ENCODE data around the gene TRMU. TPM values are rescaled to one million over a fixed set of nuclear protein-coding genes. Genes with fewer than 3 reads are reported as not detected.

Gene TRMU
- total and polyA plus RNA-seq, 2 of the 4 experiments (the other 2 are of a cell fraction), result 19.0 to 36.4 TPM

DNA sequence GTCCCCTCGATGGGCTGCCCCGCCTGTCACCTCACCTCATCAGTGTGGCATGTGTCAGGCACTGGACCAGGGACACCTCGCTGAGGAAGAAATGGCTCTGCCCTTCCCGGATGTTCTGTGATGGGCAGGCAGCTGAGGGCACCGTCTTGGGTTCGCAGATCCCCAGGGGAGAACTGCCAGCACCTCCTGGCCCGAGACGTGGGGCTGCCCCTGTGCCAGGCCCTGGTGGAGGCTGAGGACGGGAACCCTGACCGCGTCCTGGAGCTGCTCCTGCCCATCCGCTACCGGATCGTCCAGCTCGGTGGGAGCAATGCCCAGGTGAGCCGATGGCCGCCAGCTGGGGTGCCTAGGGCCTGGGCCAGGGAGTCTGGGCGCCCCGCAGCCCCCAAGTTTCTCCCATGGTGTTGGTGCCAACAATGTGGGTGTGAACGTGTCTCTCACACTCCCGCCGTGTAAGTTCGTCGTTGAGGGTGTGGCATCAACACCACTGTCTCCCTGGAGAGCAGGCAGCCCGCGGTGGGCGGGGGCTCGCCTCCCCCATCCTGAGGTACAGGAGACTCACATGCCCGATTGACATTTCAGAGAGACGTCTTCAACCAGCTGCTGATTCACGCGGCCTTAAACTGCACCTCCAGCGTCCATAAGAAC, 46.1 kb upstream of the TRMU start:
- DNase-seq (no peak), ATAC-seq (ENCODE audit: low read depth) (no peak)
- in situ Hi-C loops (cut with MboI; ENCODE audit: low sequenced_read_pairs) (no loop called here), intact Hi-C loops (cut with micrococcal nuclease) (no loop called here), dilution Hi-C loops (cut with HindIII; ENCODE audit: low sequenced_read_pairs, unreplicated experiment) (no loop called here)
- no TSS peak for BruUV-seq (replicated peaks)
- no peak overlapping the region for H2BK15ac ChIP-seq (ENCODE audit: low read depth, low read length)
- no peaks in the 10 kb centered on the region for H3K27me3 ChIP-seq (ENCODE audit: control insufficient read depth, insufficient read depth, low read length)
- no peak overlapping the region for H2AK5ac ChIP-seq (ENCODE audit: low read depth, low read length)
- no peak overlapping the region for H4K91ac ChIP-seq (ENCODE audit: insufficient read depth, low read depth, low read length)
- TF ChIP-seq, protein P1, sequence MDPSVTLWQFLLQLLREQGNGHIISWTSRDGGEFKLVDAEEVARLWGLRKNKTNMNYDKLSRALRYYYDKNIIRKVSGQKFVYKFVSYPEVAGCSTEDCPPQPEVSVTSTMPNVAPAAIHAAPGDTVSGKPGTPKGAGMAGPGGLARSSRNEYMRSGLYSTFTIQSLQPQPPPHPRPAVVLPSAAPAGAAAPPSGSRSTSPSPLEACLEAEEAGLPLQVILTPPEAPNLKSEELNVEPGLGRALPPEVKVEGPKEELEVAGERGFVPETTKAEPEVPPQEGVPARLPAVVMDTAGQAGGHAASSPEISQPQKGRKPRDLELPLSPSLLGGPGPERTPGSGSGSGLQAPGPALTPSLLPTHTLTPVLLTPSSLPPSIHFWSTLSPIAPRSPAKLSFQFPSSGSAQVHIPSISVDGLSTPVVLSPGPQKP (IDR thresholded peaks at IDR 0.05; ENCODE audit: borderline replicate concordance, low read depth, low read length), result no peak
- no peak for TF ChIP-seq MXI1 (IDR thresholded peaks at IDR 0.05; ENCODE audit: borderline replicate concordance, low read depth, low read length)
- no peak for TF ChIP-seq MAZ (IDR thresholded peaks at IDR 0.05; ENCODE audit: borderline replicate concordance, low read depth, low read length)
- TF ChIP-seq RAD21 (IDR thresholded peaks at IDR 0.05; ENCODE audit: low read length), result no peak
- TF ChIP-seq CTCF (conservative IDR thresholded peaks at IDR 0.05; ENCODE audit: low read depth, low read length), result no peak
- no peak overlapping the region for H3K27ac ChIP-seq (ENCODE audit: insufficient read depth, low read length)
- peaks cover 59% of the 10 kb centered on the region for H3K36me3 ChIP-seq (ENCODE audit: control insufficient read depth, insufficient read depth, low read length)
- H3K4me3 ChIP-seq (ENCODE audit: insufficient read depth, low read depth, low read length), result no peak overlapping the region
- H3K9me3 ChIP-seq (ENCODE audit: control insufficient read depth, insufficient read depth, low read length), result no peaks in the 10 kb centered on the region
- no peaks in the 10 kb centered on the region for H3K79me1 ChIP-seq (ENCODE audit: low read depth in 1 of 2, low read length in 2 of 2)
- H2BK5ac ChIP-seq (ENCODE audit: low read depth, low read length, poor library complexity, severe bottlenecking), result no peak overlapping the region
- no peaks in the 10 kb centered on the region for H4K20me1 ChIP-seq (ENCODE audit: insufficient read depth, low read length)
- WGBS, 2 experiments (ENCODE audit: extremely low coverage in 2 of 2, insufficient read length in 1 of 2), result 94% methylated on average over 7 of the region's 33 CpGs; no CpG with 5 or more reads in 1 of the 2 experiments
- no peak overlapping the region for H4K8ac ChIP-seq (ENCODE audit: low read depth in 2 of 2, low read length in 2 of 2)
- ChIA-PET CTCF (no interaction called here), POLR2A (ENCODE audit: unreplicated experiment) (interaction anchor here (0.5 kb wide), 1 partner anchor 216 kb away, joined by 4 read pairs; no protein-coding TSS in a partner anchor)
- no peak overlapping the region for H3K9ac ChIP-seq (ENCODE audit: low read depth, low read length)
- H3K23ac ChIP-seq (ENCODE audit: low read depth, low read length), result no peak overlapping the region
- H2AK9ac ChIP-seq (replicated peaks; ENCODE audit: low read depth, low read length, poor library complexity), result no peak overlapping the region
- no peak overlapping the region for H2AFZ ChIP-seq (replicated peaks; ENCODE audit: low read length, poor library complexity)
- H3K9me1 ChIP-seq (ENCODE audit: insufficient read depth, low read length), result 0 out of 2 replicates have a peak, but pooled peaks cover 6% of the 10 kb centered on the region
- H4K5ac ChIP-seq (ENCODE audit: low read depth, low read length), result no peak overlapping the region
- H3K18ac ChIP-seq (ENCODE audit: low read depth, low read length), result no peak overlapping the region
- no peaks in the 10 kb centered on the region for H3K4me1 ChIP-seq (ENCODE audit: control insufficient read depth, insufficient read depth, low read length)
- H2BK20ac ChIP-seq (ENCODE audit: low read depth, low read length), result no peak overlapping the region
- no peak overlapping the region for H3K4ac ChIP-seq (ENCODE audit: low read depth, low read length)
- H3K14ac ChIP-seq (replicated peaks; ENCODE audit: low read depth, low read length), result no peak overlapping the region
- no peak overlapping the region for H2BK120ac ChIP-seq (ENCODE audit: low read depth, low read length)
- H3K4me2 ChIP-seq (ENCODE audit: low read depth, low read length), result no peak overlapping the region
- H3K56ac ChIP-seq (ENCODE audit: extremely low read depth, insufficient read depth, low read length), result no peak overlapping the region
